ENCODE data around the gene RCE1. TPM values are rescaled to one million over a fixed set of nuclear protein-coding genes. Genes with fewer than 3 reads are reported as not detected.

The RCE1 gene
- total and polyA plus RNA-seq, 2 donors from 2014 or later: 13.8 to 22.3 TPM

- Histone ChIP-seq H3K4me3 (ENCODE audit: low read length in 3 of 3) (no peak overlapping the region), H3K9me3 (ENCODE audit: control insufficient read depth in 2 of 3, insufficient read depth in 1 of 3, low read length in 3 of 3) (no peaks in the 10 kb centered on the region), H3K36me3 (ENCODE audit: control insufficient read depth in 2 of 3, insufficient read depth in 3 of 3, low read length in 3 of 3) (no peaks in the 10 kb centered on the region), H3K27ac (ENCODE audit: low read depth in 2 of 2, low read length in 2 of 2) (no peak overlapping the region), H3K4me1 (ENCODE audit: control insufficient read depth in 2 of 3, insufficient read depth in 2 of 3, low read depth in 1 of 3, low read length in 3 of 3) (peaks cover 0 to 11% (median 0%) of the 10 kb centered on the region in 3 donors), H3K9ac (ENCODE audit: low read length in 3 of 3) (no peak overlapping the region), H3K27me3 (ENCODE audit: control insufficient read depth, insufficient read depth, low read length) (no peaks in the 10 kb centered on the region)
- no peak for FAIRE-seq
- intact Hi-C loops (cut with DNase I): no loop called here
- no peak for TF ChIP-seq CTCF (IDR thresholded peaks at IDR 0.05; ENCODE audit: borderline replicate concordance, extremely low read depth, insufficient read depth)
- DNase-seq: no peak
These were observed 39.3 kb downstream of the RCE1 start for GRCh38 chr11:66882561-66883015.

- no peak overlapping the region for H3K9ac ChIP-seq (ENCODE audit: low read length in 3 of 3)
- no peak for FAIRE-seq
- intact Hi-C loops (cut with DNase I): no loop called here
These were observed 40.0 kb downstream of the RCE1 start for GRCh38 chr11:66883016-66883965.

GRCh38 chr11:66884443-66884842 is 41.2 kb downstream of the RCE1 start:
- Histone ChIP-seq H3K9me3 (ENCODE audit: control insufficient read depth in 2 of 3, insufficient read depth in 1 of 3, low read length in 3 of 3) (no peaks in the 10 kb centered on the region), H3K36me3 (ENCODE audit: control insufficient read depth in 2 of 3, insufficient read depth in 3 of 3, low read length in 3 of 3) (no peaks in the 10 kb centered on the region), H3K9ac (ENCODE audit: low read length in 3 of 3) (no peak overlapping the region), H3K27me3 (ENCODE audit: control insufficient read depth, insufficient read depth, low read length) (no peaks in the 10 kb centered on the region), H3K27ac (ENCODE audit: low read depth in 2 of 2, low read length in 2 of 2) (no peak overlapping the region), H3K4me3 (ENCODE audit: low read length in 3 of 3) (no peak overlapping the region), H3K4me1 (ENCODE audit: control insufficient read depth in 2 of 3, insufficient read depth in 2 of 3, low read depth in 1 of 3, low read length in 3 of 3) (peaks cover 0 to 11% (median 0%) of the 10 kb centered on the region in 3 donors)
- FAIRE-seq (no peak), DNase-seq (no peak)
- no peak for TF ChIP-seq CTCF (IDR thresholded peaks at IDR 0.05; ENCODE audit: borderline replicate concordance, extremely low read depth, insufficient read depth)
- intact Hi-C loops (cut with DNase I): no loop called here

More at GRCh38 chr11:66883016-66883965, 40.0 kb downstream of the RCE1 start:
- H3K36me3 ChIP-seq (ENCODE audit: control insufficient read depth in 2 of 3, insufficient read depth in 3 of 3, low read length in 3 of 3): no peaks in the 10 kb centered on the region
- H3K27me3 ChIP-seq (ENCODE audit: control insufficient read depth, insufficient read depth, low read length): no peaks in the 10 kb centered on the region
- no peaks in the 10 kb centered on the region for H3K9me3 ChIP-seq (ENCODE audit: control insufficient read depth in 2 of 3, insufficient read depth in 1 of 3, low read length in 3 of 3)
- no peak overlapping the region for H3K4me3 ChIP-seq (ENCODE audit: low read length in 3 of 3)
- H3K27ac ChIP-seq (ENCODE audit: low read depth in 2 of 2, low read length in 2 of 2): no peak overlapping the region
- peaks cover 0 to 11% (median 0%) of the 10 kb centered on the region in 3 donors for H3K4me1 ChIP-seq (ENCODE audit: control insufficient read depth in 2 of 3, insufficient read depth in 2 of 3, low read depth in 1 of 3, low read length in 3 of 3)
- peak; percentile 48 for TF ChIP-seq CTCF (IDR thresholded peaks at IDR 0.05; ENCODE audit: borderline replicate concordance, extremely low read depth, insufficient read depth)
- DNase-seq: peak; percentile 43 to 81 (median 74)
